HG03571 (cell line): ENCODE measurements around the gene TSPAN9.
A peak's percentile ranks its signal among the peaks of the same experiment; 100 is the strongest.

Experiments
- ATAC-seq: cut with Tn5 transposase; IDR thresholded peaks from one replicate; pipeline ENCODE4 v1.9.1; 2021; ENCODE audit not compliant: unreplicated experiment

TSPAN9 gene

DNA sequence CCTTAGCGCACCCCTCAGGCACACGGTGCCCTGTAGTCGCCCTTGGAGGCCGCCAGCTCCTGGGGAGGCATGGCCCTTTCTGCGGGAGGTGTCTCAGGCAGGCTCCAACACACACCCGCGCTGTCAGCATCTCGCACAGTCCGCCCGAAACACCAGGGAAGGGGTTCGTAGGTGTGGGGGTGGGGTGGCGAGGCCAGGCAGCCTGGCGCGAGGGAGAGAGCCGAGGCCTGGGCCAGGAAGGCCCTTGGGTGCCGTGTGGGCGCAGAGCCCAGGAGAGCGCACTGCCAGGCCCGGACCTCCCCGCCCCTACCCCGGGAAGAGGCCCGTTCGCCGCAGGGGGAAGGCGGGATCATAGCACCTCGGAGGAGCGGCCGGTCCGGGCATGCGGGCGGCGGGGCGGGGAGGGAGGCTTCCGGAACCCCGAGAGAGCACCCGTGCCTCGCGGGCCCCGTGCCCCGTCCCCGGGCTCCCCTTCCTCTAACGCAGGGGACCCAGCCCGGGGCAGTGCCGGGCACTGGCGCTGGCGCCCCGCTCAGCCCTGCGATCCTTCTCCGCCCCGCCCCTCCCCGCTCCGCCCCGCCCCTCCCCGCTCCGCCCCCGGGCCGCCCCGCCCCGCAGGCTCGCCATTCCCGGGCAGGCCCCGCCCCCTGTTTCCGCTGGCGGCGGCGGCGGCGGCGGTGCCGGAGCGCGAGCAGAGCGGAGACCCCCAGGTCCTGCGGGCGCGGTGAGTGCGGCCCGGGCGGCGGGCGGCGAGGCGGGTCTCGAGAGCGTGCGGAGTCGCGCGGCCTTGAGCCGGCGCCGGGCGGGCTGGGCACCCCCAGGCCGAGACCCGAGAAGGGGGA, at the start of gene TSPAN9:
TSS of gene TSPAN9 (plus strand) at position 650 of the 842 bp plus-strand sequence. CDS start 123,815 bp downstream, outside the sequence.
- ATAC-seq: peak; percentile 76

GRCh38 chr12:3028108-3028507, 49.1 kb upstream of the TSPAN9 start:
- no peak for ATAC-seq

DNA sequence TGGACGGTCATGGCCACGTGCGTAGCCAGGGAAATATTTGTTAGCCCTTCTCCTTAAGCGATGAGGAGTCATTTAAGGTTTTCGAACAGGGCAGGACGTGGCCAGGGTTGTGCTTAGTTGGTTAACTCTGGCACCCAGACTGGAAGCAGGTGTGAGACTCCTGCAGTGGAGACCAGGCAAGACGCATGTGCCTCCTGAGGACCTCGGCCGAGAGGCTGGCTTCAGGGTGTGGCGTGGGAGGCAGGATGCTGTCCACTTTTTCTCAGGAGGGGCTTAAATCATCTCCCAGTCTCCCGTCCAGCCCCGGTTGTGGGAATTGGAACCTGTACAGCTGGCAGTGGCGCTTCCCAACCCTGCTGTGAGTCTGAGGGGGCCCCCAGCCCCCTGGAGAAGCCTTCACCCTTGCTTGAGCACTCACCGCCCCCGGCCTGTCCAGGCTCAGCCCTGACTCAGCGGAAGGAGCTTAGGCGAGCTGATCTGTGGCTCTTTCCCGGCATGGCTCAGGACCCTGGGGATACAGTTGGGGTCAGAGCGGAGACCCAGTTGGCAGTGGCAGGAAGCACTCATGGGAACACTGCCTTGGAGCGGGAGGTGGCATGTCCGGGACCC, 46.3 kb upstream of the TSPAN9 start:
- ATAC-seq: no peak

GRCh38 chr12:3032161-3032560, 45.0 kb upstream of the TSPAN9 start:
- ATAC-seq: no peak

DNA sequence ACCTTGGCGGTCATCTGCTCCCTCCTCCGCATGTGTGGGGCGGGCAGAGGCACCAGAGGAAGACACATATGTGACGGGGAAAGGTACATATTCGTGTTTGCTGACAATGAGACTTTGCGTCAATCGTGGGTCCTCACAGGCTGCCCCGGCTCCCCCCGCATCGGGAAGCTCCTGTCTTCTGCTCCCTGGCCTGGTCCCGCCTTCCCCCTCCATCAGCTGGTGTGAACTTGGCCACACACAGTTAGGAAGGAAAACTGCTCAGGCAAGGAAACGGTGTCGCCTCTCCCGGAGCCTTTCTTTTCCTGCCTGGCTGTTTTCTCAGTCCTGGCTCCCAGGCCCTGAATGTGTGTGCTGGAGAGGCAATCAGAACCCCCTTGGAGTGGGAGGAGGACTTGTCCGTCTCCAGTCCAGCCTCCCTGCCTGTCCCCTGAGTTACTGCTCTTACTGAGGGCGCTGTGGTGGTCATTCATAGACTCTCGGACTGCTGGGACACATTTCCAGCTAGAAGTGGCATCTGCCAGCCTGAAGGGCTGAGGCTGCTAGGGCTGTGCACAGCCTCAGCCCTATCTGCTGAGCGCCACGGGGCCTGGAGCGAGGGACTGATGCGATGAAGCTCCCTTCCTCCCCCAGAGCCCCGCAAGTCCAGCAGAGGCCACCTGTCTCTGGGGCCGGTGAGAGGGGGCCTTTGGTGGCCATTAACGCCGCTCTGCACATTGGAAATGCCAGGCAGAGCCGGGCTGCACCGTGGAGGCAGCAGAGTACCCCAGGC, 44.2 kb upstream of the TSPAN9 start:
- ATAC-seq: no peak

DNA sequence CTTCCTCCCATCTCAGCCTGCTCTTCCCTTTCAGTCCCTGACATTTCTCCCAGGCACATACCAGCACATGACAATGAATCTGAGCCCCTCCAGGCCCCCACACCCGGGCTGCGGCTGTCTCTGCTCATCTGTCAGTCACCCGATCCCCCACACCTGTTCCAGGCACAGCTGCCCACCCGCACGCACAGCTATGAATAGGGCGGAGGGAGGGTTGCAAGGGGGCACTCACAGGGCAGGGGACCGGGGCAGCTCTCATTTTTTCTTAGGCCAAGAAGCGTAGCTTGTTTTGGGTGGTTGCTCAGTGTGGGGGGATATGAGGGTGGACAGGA, 43.7 kb upstream of the TSPAN9 start:
- ATAC-seq: no peak

DNA sequence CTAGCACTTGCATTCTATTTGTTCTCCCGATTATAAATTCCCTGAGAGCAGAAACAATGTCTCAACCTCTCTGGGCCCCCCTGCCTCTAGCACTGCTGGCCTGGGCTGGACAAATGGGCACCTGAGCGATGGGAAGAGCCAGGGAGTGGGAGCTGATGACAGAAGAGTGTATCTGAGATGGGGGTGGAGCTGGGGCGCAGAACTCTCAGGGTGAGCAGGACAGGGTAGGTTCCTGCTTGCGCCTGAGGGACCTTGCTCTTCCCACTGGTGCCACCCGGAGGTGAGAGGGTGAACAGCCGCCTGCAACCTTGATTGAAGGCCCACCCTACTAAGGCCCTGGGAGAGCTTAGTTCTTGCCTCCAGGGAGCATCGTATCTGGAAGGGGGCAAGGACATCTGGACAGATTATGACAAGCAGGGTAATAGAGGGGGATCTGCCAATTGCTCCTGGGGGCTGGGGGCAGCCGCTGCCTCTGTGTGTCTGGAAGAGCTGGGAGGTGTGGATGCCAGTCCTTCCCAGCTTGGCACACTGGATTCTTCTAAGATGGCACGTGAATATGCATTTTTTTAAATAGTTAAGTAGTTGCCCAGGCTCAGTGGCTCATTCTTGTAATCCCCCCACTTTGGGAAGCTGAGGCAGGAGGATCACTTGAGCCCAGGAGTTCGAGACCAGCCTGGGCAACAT, 43.0 kb upstream of the TSPAN9 start:
- ATAC-seq: peak; percentile 66

DNA sequence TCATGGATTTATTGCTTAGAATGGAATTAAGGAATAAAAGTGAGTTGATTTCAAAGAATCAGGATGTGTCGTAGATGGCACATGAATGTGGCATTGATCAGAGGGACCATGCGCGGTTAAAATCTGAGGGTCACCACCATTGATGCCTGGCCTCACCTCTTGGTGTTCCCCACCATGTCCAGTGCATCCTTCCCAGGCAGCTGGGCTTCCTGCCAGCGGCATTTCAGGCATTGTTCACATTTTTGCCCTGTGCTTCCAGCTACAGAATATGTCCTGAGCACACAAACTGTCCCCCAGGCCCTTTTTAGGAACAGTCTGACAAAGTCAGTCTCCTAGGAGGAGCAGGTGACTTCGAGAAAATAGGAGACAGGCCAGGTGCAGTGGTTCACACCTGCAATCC, 42.0 kb upstream of the TSPAN9 start:
- no peak for ATAC-seq

DNA sequence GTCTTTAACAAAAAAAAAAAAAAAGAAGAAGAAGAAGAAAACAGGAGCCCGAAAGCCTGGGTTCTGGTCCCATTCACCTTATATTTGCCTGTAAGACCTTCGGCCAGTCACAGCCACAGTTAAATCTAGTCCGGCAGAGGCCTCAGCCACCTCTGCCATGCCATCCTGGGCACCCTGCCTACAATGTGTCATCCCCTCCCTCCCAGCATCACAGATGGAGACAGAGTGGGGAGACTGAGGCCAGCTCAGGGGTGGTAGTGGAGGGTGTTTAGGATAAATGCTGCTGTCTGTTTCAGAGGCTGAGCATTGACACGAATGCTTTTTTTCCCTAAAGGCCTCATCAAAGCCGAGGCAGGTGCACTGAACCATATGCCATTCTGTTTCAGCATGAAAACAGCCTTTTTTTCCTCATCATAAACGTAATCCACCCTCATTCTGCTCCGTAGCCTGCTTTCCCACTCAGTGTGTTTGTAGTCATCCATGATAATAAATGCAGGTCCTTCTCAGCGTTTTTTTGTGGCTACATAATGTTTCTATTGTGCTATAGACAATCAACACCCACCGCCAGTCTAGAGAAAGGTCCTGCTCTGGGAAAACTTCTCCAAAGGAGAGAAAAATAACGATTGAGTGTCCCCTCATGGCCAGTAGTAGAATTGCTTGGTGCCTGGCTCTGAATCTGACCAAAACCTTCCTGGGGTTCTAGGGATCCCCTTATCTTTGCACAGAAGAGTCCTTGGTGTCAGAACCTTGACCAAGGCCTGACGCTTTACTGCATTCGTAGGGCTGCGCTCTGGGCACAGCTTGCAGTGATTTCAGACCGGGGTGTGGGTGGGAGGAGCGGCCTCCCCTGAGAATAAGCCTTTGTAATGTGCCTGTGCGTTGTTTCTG, 41.1 kb upstream of the TSPAN9 start:
- ATAC-seq: no peak

GRCh38 chr12:3036901-3037600, 40.1 kb upstream of the TSPAN9 start:
- ATAC-seq: no peak

DNA sequence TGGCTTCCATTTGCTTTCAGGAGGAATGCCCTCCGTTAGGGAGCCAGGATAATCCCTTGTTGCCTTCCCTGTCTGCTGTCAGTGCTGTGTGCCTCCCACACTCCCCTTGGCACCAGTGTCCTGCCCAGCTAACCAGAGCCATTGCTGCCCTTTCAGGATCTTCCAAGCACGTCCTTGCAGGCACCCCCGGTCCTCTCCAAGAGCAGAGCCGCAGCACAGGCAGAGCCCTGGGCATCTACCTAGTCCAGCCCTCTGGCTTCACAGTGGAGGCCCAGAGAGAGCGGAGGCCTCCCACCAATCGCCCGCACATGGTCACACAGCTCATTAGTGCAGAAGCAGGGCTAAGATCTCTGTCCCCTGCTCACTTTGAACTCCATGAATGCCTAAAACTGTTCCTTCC, 39.0 kb upstream of the TSPAN9 start:
- ATAC-seq: no peak

- no peak for ATAC-seq
Observed at GRCh38 chr12:3038926-3039510, 38.2 kb upstream of the TSPAN9 start.

GRCh38 chr12:3040026-3040656, 37.0 kb upstream of the TSPAN9 start:
- no peak for ATAC-seq

GRCh38 chr12:3040663-3041544, 36.3 kb upstream of the TSPAN9 start:
- ATAC-seq: no peak

- ATAC-seq: no peak
Observed at GRCh38 chr12:3041558-3042164, 35.5 kb upstream of the TSPAN9 start.

- no peak for ATAC-seq
Observed at GRCh38 chr12:3042394-3042793, 34.8 kb upstream of the TSPAN9 start.

DNA sequence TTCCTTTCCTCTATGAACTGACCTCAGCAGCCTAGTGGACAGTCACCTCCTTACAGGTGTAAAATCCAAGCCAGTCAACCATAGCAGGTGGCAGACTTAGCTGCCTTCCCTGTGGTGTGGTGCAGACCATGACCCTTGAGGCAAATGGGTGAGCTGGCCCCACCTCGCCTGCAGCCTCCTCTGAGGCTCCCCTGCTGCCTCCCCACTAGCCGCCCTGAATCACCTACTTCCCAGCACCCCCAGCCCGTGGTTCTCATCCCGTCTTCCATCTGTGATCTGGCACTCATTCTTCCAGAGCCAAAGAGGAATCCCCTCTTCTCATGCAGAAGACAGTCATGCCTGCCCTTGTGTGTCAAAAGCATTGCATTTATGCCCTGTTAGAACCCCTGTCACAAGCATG, 34.4 kb upstream of the TSPAN9 start:
- ATAC-seq: no peak

DNA sequence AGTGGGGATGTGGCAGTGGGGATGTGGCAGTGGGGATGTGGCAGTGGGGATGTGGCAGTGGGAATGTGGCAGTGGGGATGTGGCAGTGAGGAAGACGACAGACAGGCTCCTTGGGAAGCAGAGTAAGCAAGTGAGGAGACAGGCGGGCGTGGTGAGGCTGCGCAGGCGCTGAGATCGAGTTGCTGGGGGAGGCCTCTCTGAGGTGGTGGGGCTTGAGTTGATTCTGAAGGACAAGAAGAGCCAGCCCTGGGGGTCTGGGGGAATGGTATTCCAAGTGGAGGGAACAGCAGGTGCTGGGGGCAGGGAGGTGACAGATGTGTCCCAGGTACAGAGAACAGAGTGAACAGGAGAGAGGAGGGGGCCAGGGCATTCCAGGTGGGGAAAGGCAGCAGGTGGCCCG, 33.8 kb upstream of the TSPAN9 start:
- ATAC-seq: no peak
